Measurements from ENCODE around the gene MAN1C1. TPM values are rescaled to one million over a fixed set of nuclear protein-coding genes. Genes with fewer than 3 reads are reported as not detected.
A peak's percentile ranks its signal among the peaks of the same experiment; 100 is the strongest.

The MAN1C1 gene
- total RNA-seq, 4 donors from 2014 or later = 28.1 to 60.4 (median 32.7) TPM

DNA sequence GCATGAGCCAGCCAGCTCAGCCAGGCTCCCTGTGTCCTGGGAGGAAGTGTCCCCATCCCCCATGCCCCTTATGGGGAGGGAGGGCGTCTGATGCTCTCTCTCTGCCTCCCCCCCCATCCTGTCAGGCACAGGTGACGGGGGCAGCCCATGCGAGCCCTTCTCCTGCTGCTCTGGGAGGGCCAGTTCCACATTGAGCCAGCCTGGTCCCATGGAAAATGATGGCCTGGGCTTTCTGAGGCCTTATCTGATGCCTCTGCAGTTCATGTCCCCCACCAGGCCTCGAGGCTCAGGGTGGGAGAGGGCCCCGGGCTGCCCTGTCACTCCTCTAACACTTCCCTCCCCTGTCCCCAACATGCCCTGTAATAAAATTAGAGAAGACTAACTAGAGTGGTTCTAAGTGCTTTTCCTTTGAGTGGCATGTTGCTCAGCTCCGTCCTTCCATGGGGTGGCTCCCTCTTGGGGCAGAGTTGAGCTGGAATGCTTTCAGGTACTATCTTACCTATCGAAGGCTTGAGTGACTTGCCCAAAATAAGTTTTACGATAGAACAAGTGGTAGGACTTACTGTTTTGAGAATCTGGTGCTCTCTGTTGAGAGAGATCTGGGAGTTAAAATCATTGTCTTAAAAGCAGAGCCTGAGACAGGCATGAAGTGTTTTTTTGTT is 201.4 kb downstream of the MAN1C1 start:
- intact Hi-C loops (cut with DNase I) = loop anchor here (10.0 kb wide), 2 partner anchors 393 to 583 kb away; partner anchors contain the start of genes RHCE and SYF2
- H3K27me3 ChIP-seq = no peaks in the 10 kb centered on the region
- H3K4me3 ChIP-seq (replicated peaks in 1 of 3) = no peak overlapping the region
- peak overlapping the region in 2 of 3 donors; percentile 17 to 81 for H3K27ac ChIP-seq
- WGBS, 2 donors = 34 to 49% methylated on average over 6 to 7 of the region's 8 CpGs
- H3K36me3 ChIP-seq = peaks cover 10 to 14% of the 10 kb centered on the region in 2 donors
- H3K4me1 ChIP-seq = peaks cover 27 to 36% of the 10 kb centered on the region in 2 donors
- peak; percentile 59 to 64 for DNase-seq
- no peaks in the 10 kb centered on the region for H3K9me3 ChIP-seq
- TF ChIP-seq, protein P1, sequence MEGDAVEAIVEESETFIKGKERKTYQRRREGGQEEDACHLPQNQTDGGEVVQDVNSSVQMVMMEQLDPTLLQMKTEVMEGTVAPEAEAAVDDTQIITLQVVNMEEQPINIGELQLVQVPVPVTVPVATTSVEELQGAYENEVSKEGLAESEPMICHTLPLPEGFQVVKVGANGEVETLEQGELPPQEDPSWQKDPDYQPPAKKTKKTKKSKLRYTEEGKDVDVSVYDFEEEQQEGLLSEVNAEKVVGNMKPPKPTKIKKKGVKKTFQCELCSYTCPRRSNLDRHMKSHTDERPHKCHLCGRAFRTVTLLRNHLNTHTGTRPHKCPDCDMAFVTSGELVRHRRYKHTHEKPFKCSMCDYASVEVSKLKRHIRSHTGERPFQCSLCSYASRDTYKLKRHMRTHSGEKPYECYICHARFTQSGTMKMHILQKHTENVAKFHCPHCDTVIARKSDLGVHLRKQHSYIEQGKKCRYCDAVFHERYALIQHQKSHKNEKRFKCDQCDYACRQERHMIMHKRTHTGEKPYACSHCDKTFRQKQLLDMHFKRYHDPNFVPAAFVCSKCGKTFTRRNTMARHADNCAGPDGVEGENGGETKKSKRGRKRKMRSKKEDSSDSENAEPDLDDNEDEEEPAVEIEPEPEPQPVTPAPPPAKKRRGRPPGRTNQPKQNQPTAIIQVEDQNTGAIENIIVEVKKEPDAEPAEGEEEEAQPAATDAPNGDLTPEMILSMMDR (IDR thresholded peaks at IDR 0.05) = peak in 4 of 6 experiments; percentile 30 to 42 (median 34)
- no peak for TF ChIP-seq POLR2A (IDR thresholded peaks at IDR 0.05)

DNA sequence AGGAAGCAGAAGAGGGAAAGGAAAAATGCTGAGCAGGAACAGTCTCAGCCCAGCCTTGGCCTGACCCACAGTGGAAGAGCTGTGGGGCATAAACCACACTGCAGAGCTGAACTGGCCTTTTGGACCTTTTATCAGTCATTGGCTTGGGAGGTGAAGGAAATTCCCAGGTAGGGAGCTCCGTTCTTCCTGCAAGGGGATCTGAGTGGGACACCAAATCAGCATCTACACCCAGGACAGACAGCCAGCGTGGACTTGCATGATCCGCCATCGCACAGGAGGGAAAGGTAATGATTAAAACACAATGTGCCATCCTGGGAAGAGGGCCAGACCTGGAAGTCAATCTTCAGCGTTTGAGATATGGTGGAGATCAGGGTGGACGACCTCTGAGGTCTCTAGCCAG is 202.0 kb downstream of the MAN1C1 start:
- no peaks in the 10 kb centered on the region for H3K27me3 ChIP-seq
- 65 to 66% methylated on average over 5 to 6 of the region's 6 CpGs for WGBS, 2 donors
- TF ChIP-seq, protein P1 (IDR thresholded peaks at IDR 0.05) = no peak
- no peak for TF ChIP-seq POLR2A (IDR thresholded peaks at IDR 0.05)
- DNase-seq = no peak
- intact Hi-C loops (cut with DNase I) = loop anchor here (10.0 kb wide), 2 partner anchors 394 to 584 kb away; partner anchors contain the start of genes RHCE and SYF2
- H3K4me1 ChIP-seq = peaks cover 29 to 40% of the 10 kb centered on the region in 2 donors
- peak overlapping the region in 2 of 3 donors; percentile 81 to 90 for H3K27ac ChIP-seq
- no peaks in the 10 kb centered on the region for H3K9me3 ChIP-seq
- peaks cover 9 to 14% of the 10 kb centered on the region in 2 donors for H3K36me3 ChIP-seq
- no peak overlapping the region for H3K4me3 ChIP-seq (replicated peaks in 1 of 3)

DNA sequence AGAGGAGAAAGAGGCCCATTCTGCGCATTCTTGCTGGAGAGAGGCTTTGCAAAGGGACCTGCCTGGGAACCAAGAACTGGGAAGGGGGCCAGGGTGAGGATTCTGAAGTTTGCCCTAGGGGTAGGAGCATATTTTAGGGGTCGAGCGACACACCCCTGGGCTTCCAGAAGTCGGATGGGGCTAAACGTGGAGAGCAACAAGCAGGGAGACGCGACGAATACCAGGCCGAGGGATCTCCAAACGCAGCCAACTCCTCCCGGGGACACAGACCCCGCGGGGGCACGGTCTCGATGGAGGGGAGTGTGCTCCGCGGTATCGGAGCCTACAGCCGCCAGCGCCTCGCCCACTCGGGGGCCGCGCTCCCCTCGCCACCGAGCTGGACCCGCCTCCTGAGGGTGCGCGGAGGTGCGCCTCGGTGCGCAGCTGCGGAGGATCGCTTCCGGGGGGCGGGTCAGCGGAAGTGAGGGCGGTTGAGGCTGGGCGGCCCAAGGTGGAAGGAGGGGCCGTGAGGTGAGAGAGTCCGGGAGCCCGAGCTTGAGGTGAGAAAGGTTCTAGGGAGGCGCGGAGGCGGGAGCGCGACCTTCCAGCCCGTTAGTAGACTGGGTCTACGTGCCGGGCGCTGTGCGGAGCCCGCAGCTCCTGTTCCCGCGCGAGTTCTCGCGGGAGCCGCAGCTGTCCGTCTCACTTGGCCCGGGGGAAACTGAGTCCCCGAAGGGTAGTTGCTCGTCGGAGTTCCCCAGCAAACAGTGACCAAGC is 203.1 kb downstream of the MAN1C1 start, which contains the start of gene MTFR1L:
Gene MTFR1L (plus strand): TSS at position 464 of the 756 bp plus-strand sequence. CDS start 3,151 bp downstream, outside the sequence.
- intact Hi-C loops (cut with DNase I) = loop anchor here (10.0 kb wide), 2 partner anchors 395 to 585 kb away; partner anchors contain the start of genes RHCE and SYF2
- 0 to 1% methylated on average over 35 to 48 of the region's 64 CpGs for WGBS, 2 donors

DNA sequence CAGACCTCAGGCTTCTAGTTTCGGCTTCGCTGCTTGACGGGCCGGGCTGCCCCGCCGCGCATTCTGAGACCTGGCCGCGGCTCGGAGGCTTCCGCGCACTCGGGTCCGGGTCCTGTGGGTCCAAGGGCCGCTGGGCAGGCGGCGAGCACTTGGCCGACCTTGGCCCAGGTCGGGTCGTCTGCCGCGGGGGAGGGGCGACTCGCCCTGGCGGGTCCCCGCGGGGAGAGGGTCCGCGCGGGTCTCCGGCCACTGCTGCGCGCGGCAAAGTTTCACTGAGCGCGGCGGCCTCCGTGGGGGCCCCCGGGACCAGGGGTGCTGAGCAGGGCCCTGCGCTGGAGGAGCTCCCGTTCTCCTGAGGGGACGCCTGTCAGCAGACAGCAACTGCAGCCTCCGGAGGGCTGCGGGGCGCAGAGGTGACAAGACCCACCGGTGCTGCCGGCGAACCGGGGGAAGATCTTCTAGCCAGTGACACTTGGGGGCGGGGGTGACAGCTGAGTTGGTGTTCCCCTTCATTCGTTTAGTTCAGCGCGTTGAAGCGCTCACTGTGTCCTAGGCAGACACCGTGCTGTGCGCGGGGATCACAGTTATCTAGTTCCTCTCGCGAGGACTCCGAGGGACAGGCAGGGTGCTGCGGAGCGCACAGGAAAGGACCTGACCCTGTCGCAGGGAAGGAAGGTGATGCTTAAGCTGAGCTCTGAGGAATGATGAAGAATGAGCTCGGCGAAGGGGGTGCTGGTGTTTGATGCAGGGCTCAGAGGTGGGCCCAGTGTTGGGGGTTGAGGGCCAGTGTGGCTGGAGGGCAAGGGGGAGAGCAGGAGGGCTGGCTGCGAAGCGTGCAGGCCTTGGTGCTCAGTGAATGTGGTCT is 203.9 kb downstream of the MAN1C1 start:
- no peaks in the 10 kb centered on the region for H3K9me3 ChIP-seq
- peak overlapping the region; percentile 64 to 98 (median 97) for H3K4me3 ChIP-seq (replicated peaks in 1 of 3)
- intact Hi-C loops (cut with DNase I) = no loop called here
- H3K36me3 ChIP-seq = peaks cover 0 to 3% of the 10 kb centered on the region in 2 donors
- peaks cover 29 to 40% of the 10 kb centered on the region in 2 donors for H3K4me1 ChIP-seq
- peak in 1 of 2 donors; percentile 51 for TF ChIP-seq POLR2A (IDR thresholded peaks at IDR 0.05)
- TF ChIP-seq, protein P1 (IDR thresholded peaks at IDR 0.05) = no peak
- peak; percentile 62 to 66 for DNase-seq
- WGBS, 2 donors = 3 to 6% methylated on average over 10 to 21 of the region's 67 CpGs
- peak overlapping the region; percentile 81 to 93 (median 90) for H3K27ac ChIP-seq
- no peaks in the 10 kb centered on the region for H3K27me3 ChIP-seq

More for the DNA sequence above, 203.1 kb downstream of the MAN1C1 start, which contains the start of gene MTFR1L:
- TF ChIP-seq, protein P1 (IDR thresholded peaks at IDR 0.05) = no peak
- TF ChIP-seq POLR2A (IDR thresholded peaks at IDR 0.05) = peak; percentile 92 to 97
- peak within 1 kb of the TSS; percentile 64 to 98 (median 97) for H3K4me3 ChIP-seq (replicated peaks in 1 of 3)
- H3K4me1 ChIP-seq = peaks cover 29 to 40% of the 10 kb centered on the region in 2 donors
- DNase-seq = peak; percentile 91
- H3K9me3 ChIP-seq = no peaks in the 10 kb centered on the region
- peak within 1 kb of the TSS; percentile 81 to 93 (median 90) for H3K27ac ChIP-seq
- peaks cover 0 to 8% of the 10 kb centered on the region in 2 donors for H3K36me3 ChIP-seq
- no peaks in the 10 kb centered on the region for H3K27me3 ChIP-seq
